HepG2 (cell line): ENCODE data around the gene CC2D1B. TPM values are rescaled to one million over a fixed set of nuclear protein-coding genes. Genes with fewer than 3 reads are reported as not detected.

Experiments
- ATAC-seq: fragments of 200-7000 bp; cut with Tn5 transposase; 3 replicates; pipeline ENCODE4 v1.9.1; 2020; ENCODE audit warnings: mild to moderate bottlenecking, moderate library complexity
- BruUV-seq: library from RNA; stranded (reverse); fragments of 400-500 nt; replicated peaks from 2 replicates; lab custom pipeline; 2021; lab: Mats Ljungman, UMichigan
- CTCF ChIA-PET: fragments of 300-600 bp; formaldehyde crosslinking; extraction: SDS; loops from one replicate; lab custom pipeline; 2021; ENCODE audit warnings: low total read pairs, inconsistent platforms, low intra/inter-chr PET ratio; lab: Yijun Ruan, JAX
- POLR2A ChIA-PET: fragments of 350-600 bp; sonication (Branson Sonifier 250); formaldehyde crosslinking; loops from one replicate; lab custom pipeline; 2020; ENCODE audit warnings: antibody characterized with exemption, inconsistent platforms; lab: Yijun Ruan, JAX
- DNase-seq: peaks from one replicate; pipeline ENCODE4 v3.0.0-alpha.2; 2015; ENCODE audit warnings: low spot score
- FAIRE-seq: peaks from 3 replicates; lab custom pipeline; 2011; peaks lifted over from hg19 to GRCh38; lab: Jason Lieb, UNC
- H2AFZ ChIP-seq: one replicate; pipeline ENCODE4 v1.6.1; 2011; ENCODE audit warnings: low read length, inconsistent platforms
- H3K27ac ChIP-seq: fragments of 300-600 bp; 3 replicates; pipeline ENCODE4 v1.8.0; 2011; ENCODE audit warnings: mixed run types, mild to moderate bottlenecking, mixed read lengths, low read length, inconsistent platforms; ENCODE audit not compliant: insufficient read depth; ENCODE audit errors: extremely low read length
- H3K27me3 ChIP-seq, 2 experiments: fragments of 200-600 bp in 1 of 2; 2 replicates in 1 of 2; 3 replicates in 1 of 2; pipeline versions ENCODE4 v1.6.0 to v1.8.0; 2011; ENCODE audit warnings: low read length in 2 of 2, mild to moderate bottlenecking in 2 of 2, moderate library complexity in 2 of 2, inconsistent platforms in 1 of 2; ENCODE audit not compliant: insufficient read depth in 2 of 2, control insufficient read depth in 1 of 2
- H3K36me3 ChIP-seq, 2 experiments: fragments of 200-600 bp in 1 of 2; replicated peaks in 1 of 2; 2 replicates in 1 of 2; 3 replicates in 1 of 2; pipeline versions ENCODE4 v1.5.1 to v1.8.0; 2011; ENCODE audit warnings: low read length in 2 of 2, inconsistent platforms in 1 of 2; ENCODE audit not compliant: insufficient read depth in 2 of 2, control insufficient read depth in 1 of 2
- H3K4me1 ChIP-seq: 2 replicates; pipeline ENCODE4 v1.5.1; 2012; ENCODE audit warnings: low read length, inconsistent platforms; ENCODE audit not compliant: insufficient read depth
- H3K4me2 ChIP-seq: 2 replicates; pipeline ENCODE4 v1.6.0; 2011; ENCODE audit warnings: low read depth, low read length, inconsistent platforms
- H3K4me3 ChIP-seq, 3 experiments: fragments of 200-600 bp in 1 of 3; sonication (generic), shearing (Covaris generic) in 1 of 3; replicated peaks in 1 of 3; 2 replicates each; pipeline ENCODE4 v1.5.1; 2011 to 2016; ENCODE audit warnings: low read length in 3 of 3, inconsistent platforms in 2 of 3, low read depth in 2 of 3, mild to moderate bottlenecking in 2 of 3, control low read depth in 1 of 3, mixed read lengths in 1 of 3; ENCODE audit not compliant: insufficient read depth in 1 of 3
- H3K79me2 ChIP-seq: one replicate; pipeline ENCODE4 v1.6.1; 2011; ENCODE audit warnings: low read length, inconsistent platforms; ENCODE audit not compliant: insufficient read depth
- H3K9ac ChIP-seq: 2 replicates; pipeline ENCODE4 v1.6.0; 2011; ENCODE audit warnings: mild to moderate bottlenecking, low read depth, low read length, inconsistent platforms; ENCODE audit not compliant: insufficient read depth
- H3K9me3 ChIP-seq: 2 replicates; pipeline ENCODE4 v1.5.1; 2012; ENCODE audit warnings: mild to moderate bottlenecking, low read length
- H4K20me1 ChIP-seq: 2 replicates; pipeline ENCODE4 v1.6.0; 2011; ENCODE audit warnings: inconsistent platforms, mild to moderate bottlenecking, low read length, moderate library complexity; ENCODE audit not compliant: insufficient read depth
- AGO2 ChIP-seq: fragments of 200-400 bp; formaldehyde crosslinking; optimal IDR thresholded peaks from 2 replicates; pipeline ENCODE3; 2017; ENCODE audit warnings: mild to moderate bottlenecking, low read depth, low read length, moderate library complexity
- IRX3 ChIP-seq: sonication (generic); formaldehyde crosslinking; IDR thresholded peaks from 2 replicates; pipeline ENCODE4 v1.8.1; 2023; ENCODE audit warnings: mild to moderate bottlenecking, low read depth, missing genetic modification reagents, borderline replicate concordance
- MBNL3 ChIP-seq: fragments of 250-450 bp; sonication (Bioruptor Pico); conservative IDR thresholded peaks from 2 replicates; pipeline ENCODE4 v1.8.0; 2022; ENCODE audit warnings: mild to moderate bottlenecking, inconsistent platforms
- NFIC ChIP-seq: IDR thresholded peaks from 2 replicates; pipeline ENCODE4 v1.6.1; 2012; ENCODE audit warnings: mild to moderate bottlenecking, low read length, inconsistent platforms
- POLR2G ChIP-seq: fragments of 200-400 bp; formaldehyde crosslinking; IDR thresholded peaks from 2 replicates; pipeline ENCODE4 v1.6.1; 2018; ENCODE audit warnings: mild to moderate bottlenecking, low read depth, low read length, moderate library complexity
- ZNF660 ChIP-seq: sonication (generic); formaldehyde crosslinking; IDR thresholded peaks from 2 replicates; pipeline ENCODE4 v1.5.1; 2020; ENCODE audit warnings: mild to moderate bottlenecking, low read depth, missing genetic modification reagents, borderline replicate concordance
- WGBS: methylation state at CpG from one replicate; pipeline ENCODE4 v1.1.6; 2017; ENCODE audit warnings: low lambda C conversion rate; 5-methylcytosine and 5-hydroxymethylcytosine counted together
- in situ Hi-C: cut with HindIII; loops from 2 replicates; pipeline ENCODE4 v1.10.0; 2017; ENCODE audit warnings: low pct_unique_long_range_greater_than_20kb; ENCODE audit not compliant: extremely low pct_ligation_motif_present
- intact Hi-C: fragments of 100-400 bp; cut with micrococcal nuclease; formaldehyde crosslinking; loops from one replicate; pipeline ENCODE4 v1.10.0; 2022; ENCODE audit not compliant: unreplicated experiment
- polyA plus RNA-seq, 8 experiments: library from polyadenylated mRNA; depleted of rRNA in 3 of 8; stranded (reverse) in 7 of 8; unstranded in 1 of 8; fragments of >200 nt; fragmentation: Illumina TruSeq in 4 of 8; extraction: Trizol in 4 of 8; gene quantifications; 2 replicates each; pipeline versions ENCODE4 v1.2.1 to v1.2.3, GENCODE V29; 2011 to 2016; ENCODE audit warnings: low read depth in 4 of 8, missing spikeins in 1 of 8, mixed read lengths in 1 of 8; ENCODE audit not compliant: insufficient read depth in 1 of 8
- total RNA-seq, 5 experiments: library from RNA; depleted of rRNA; stranded (reverse); fragments of >200 nt; fragmentation: Illumina TruSeq; extraction: Trizol; gene quantifications; 2 replicates each; pipeline ENCODE4 v1.2.3, GENCODE V29; 2016; ENCODE audit warnings: low read depth in 1 of 5
- TF ChIP-seq, protein P1 (sequence below): sonication (generic); formaldehyde crosslinking; IDR thresholded peaks from 2 replicates; pipeline ENCODE4 v1.5.0; 2020; ENCODE audit warnings: mild to moderate bottlenecking, missing genetic modification reagents, moderate library complexity
- TF ChIP-seq, protein P2 (sequence below): sonication (generic); formaldehyde crosslinking; IDR thresholded peaks from 2 replicates; pipeline ENCODE4 v1.9.0; 2022; ENCODE audit warnings: low read depth, missing genetic modification reagents
- TF ChIP-seq, protein P3 (sequence below): IDR thresholded peaks from 2 replicates; pipeline ENCODE4 v1.6.1; 2016; ENCODE audit warnings: control low read depth

The CC2D1B gene
- total and polyA plus RNA-seq, 2 of the 13 experiments (the other 11 are each of a cell fraction or from before 2014, with no cell fraction given) = 7.2 to 19.2 TPM

DNA sequence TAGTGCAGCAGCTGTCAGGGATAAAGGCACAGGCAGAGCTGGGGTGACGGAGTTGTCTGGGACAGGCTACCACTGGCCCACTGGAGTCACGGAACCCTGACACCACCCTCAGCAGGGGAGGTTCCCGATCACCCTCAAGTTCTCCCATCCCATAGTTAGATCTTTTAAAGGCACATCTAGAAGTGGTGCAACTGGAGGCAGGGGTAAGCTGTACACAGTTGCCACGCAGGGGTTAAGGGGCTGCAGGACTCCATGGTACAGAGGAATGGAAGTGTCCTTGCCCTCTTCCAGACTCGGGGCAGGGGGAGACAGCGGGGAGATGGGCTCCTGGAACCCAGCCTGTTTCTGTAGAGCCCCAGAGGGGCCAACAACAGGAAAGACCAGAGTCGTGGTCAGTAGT is 13.3 kb downstream of the CC2D1B start:
- no peak overlapping the region for H3K4me3 ChIP-seq
- DNase-seq (no peak), ATAC-seq (no peak), FAIRE-seq (no peak)
- 100% methylated on average over 5 of the region's 7 CpGs for WGBS
- no TSS peak for BruUV-seq
- intact Hi-C loops (no loop called here), in situ Hi-C loops (no loop called here)
- no peak overlapping the region for H3K27ac ChIP-seq
- H2AFZ ChIP-seq = no peak overlapping the region
- no peaks in the 10 kb centered on the region for H3K79me2 ChIP-seq
- H3K9me3 ChIP-seq = no peaks in the 10 kb centered on the region
- H3K4me1 ChIP-seq = peaks cover 16% of the 10 kb centered on the region
- H3K36me3 ChIP-seq = peaks cover 36 to 51% of the 10 kb centered on the region in 2 experiments; a peak in 4 of 5 replicates
- H3K9ac ChIP-seq = no peak overlapping the region
- H4K20me1 ChIP-seq = no peaks in the 10 kb centered on the region
- ChIA-PET POLR2A (interaction anchor here (4.9 kb wide), 1 partner anchor 13 kb away, joined by 22 read pairs; the partner anchor contains the start of gene CC2D1B), CTCF (no interaction called here)
- H3K27me3 ChIP-seq = no peaks in the 10 kb centered on the region; a peak in 1 of 5 replicates
- no peak overlapping the region for H3K4me2 ChIP-seq
- no peak for TF ChIP-seq IRX3 (CRISPR knock-in tag)
- TF ChIP-seq AGO2 = peak; percentile 22
- TF ChIP-seq NFIC = no peak
- 0 out of 2 replicates have a peak, but pooled peaks have one; percentile 33 for TF ChIP-seq POLR2G

DNA sequence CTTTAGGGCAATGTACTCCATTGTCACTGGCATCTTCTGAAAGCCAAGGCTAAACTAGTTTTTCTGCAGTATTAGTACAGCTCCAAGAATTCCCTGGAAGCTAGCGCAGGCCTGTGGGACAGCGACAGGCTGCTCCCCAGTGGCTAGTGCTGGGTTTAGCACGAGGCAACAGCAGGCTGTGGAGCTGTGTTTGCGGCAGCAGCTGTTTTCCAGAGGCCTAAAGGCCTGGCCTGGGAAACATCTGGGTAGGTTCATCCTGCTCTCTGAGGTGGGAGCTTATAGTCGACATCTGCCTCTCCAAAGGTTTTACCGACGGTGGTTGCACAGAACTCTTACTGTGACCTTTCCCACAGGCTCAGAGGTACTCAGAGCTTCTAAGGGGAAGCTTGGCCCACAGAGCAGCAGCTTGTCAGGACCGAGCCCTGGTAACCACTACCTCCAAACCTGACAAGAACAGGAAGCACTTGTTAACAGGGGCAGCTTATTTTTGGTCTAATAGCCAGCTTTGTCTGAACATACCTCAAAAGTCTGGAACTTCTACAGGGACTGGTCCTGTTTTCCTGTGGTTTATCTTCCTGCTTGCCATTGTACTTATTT is 17.2 kb downstream of the CC2D1B start:
- 94% methylated on average over 3 of the region's 8 CpGs for WGBS
- in situ Hi-C loops (no loop called here), intact Hi-C loops (loop anchor here (5.0 kb wide), 1 partner anchor 222 kb away; no protein-coding TSS in a partner anchor)
- Histone ChIP-seq H2AFZ (no peak overlapping the region), H3K4me1 (peaks cover 16% of the 10 kb centered on the region), H3K27me3 (no peaks in the 10 kb centered on the region; a peak in 1 of 5 replicates), H3K36me3 (peaks cover 7 to 17% of the 10 kb centered on the region in 2 experiments; a peak in 4 of 5 replicates), H3K9ac (no peak overlapping the region), H3K4me2 (no peak overlapping the region), H3K79me2 (no peaks in the 10 kb centered on the region), H3K9me3 (no peaks in the 10 kb centered on the region), H4K20me1 (no peaks in the 10 kb centered on the region), H3K4me3 (no peak overlapping the region), H3K27ac (no peak overlapping the region)
- ATAC-seq = peak; percentile 84
- no TSS peak for BruUV-seq
- CTCF ChIA-PET = no interaction called here
- DNase-seq = no peak
- no peak for FAIRE-seq
- POLR2A ChIA-PET = interaction anchor here (1.2 kb wide), 1 partner anchor 43 kb away, joined by 5 read pairs; no protein-coding TSS in a partner anchor
- TF ChIP-seq MBNL3 (CRISPR knock-in tag) = no peak
- peak; percentile 32 for TF ChIP-seq AGO2
- TF ChIP-seq IRX3 (CRISPR knock-in tag) = no peak
- TF ChIP-seq, protein P1, sequence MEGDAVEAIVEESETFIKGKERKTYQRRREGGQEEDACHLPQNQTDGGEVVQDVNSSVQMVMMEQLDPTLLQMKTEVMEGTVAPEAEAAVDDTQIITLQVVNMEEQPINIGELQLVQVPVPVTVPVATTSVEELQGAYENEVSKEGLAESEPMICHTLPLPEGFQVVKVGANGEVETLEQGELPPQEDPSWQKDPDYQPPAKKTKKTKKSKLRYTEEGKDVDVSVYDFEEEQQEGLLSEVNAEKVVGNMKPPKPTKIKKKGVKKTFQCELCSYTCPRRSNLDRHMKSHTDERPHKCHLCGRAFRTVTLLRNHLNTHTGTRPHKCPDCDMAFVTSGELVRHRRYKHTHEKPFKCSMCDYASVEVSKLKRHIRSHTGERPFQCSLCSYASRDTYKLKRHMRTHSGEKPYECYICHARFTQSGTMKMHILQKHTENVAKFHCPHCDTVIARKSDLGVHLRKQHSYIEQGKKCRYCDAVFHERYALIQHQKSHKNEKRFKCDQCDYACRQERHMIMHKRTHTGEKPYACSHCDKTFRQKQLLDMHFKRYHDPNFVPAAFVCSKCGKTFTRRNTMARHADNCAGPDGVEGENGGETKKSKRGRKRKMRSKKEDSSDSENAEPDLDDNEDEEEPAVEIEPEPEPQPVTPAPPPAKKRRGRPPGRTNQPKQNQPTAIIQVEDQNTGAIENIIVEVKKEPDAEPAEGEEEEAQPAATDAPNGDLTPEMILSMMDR (CRISPR knock-in tag) = peak; percentile 66
- TF ChIP-seq, protein P2, sequence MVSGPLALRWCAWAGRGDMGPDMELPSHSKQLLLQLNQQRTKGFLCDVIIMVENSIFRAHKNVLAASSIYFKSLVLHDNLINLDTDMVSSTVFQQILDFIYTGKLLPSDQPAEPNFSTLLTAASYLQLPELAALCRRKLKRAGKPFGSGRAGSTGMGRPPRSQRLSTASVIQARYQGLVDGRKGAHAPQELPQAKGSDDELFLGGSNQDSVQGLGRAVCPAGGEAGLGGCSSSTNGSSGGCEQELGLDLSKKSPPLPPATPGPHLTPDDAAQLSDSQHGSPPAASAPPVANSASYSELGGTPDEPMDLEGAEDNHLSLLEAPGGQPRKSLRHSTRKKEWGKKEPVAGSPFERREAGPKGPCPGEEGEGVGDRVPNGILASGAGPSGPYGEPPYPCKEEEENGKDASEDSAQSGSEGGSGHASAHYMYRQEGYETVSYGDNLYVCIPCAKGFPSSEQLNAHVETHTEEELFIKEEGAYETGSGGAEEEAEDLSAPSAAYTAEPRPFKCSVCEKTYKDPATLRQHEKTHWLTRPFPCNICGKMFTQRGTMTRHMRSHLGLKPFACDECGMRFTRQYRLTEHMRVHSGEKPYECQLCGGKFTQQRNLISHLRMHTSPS = no peak
- TF ChIP-seq ZNF660 (CRISPR knock-in tag) = no peak
- TF ChIP-seq, protein P3, sequence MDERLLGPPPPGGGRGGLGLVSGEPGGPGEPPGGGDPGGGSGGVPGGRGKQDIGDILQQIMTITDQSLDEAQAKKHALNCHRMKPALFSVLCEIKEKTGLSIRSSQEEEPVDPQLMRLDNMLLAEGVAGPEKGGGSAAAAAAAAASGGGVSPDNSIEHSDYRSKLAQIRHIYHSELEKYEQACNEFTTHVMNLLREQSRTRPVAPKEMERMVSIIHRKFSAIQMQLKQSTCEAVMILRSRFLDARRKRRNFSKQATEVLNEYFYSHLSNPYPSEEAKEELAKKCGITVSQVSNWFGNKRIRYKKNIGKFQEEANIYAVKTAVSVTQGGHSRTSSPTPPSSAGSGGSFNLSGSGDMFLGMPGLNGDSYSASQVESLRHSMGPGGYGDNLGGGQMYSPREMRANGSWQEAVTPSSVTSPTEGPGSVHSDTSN (CRISPR knock-in tag) = no peak
